ENCODE results near the gene RHBDD3. TPM values are rescaled to one million over a fixed set of nuclear protein-coding genes. Genes with fewer than 3 reads are reported as not detected.
A peak's percentile ranks its signal among the peaks of the same experiment; 100 is the strongest.

The RHBDD3 gene
- total RNA-seq, 1 experiment from 2014 or later, result 51.5 TPM

GRCh38 chr22:29306175-29306834 lies 38.5 kb upstream of the RHBDD3 start, which contains the start of gene GAS2L1:
GAS2L1 (plus strand) TSS chr22:29306650; CDS start chr22:29308106, 1,456 bp downstream.
- peak within 1 kb of the TSS; percentile 81 for H3K4me3 Mint-ChIP-seq (ENCODE audit: low read depth, unreplicated experiment)
- intact Hi-C loops (cut with micrococcal nuclease; ENCODE audit: unreplicated experiment), result no loop called here
- H3K9me3 Mint-ChIP-seq (ENCODE audit: low read depth, unreplicated experiment), result no peaks in the 10 kb centered on the region
- H3K4me1 Mint-ChIP-seq (ENCODE audit: low read depth, unreplicated experiment), result peaks cover 24% of the 10 kb centered on the region
- no TSS peak for BruUV-seq (replicated peaks)
- H3K36me3 Mint-ChIP-seq (ENCODE audit: insufficient read depth, unreplicated experiment), result peaks cover 59% of the 10 kb centered on the region
- DNase-seq, result peak; percentile 88
- CTCF ChIA-PET, result interaction anchor here (0.7 to 1.2 kb wide), 4 partner anchors 9 to 1200 kb away, joined by 3 to 6 read pairs (median 4); no protein-coding TSS in a partner anchor
- H3K27me3 Mint-ChIP-seq (ENCODE audit: unreplicated experiment), result no peaks in the 10 kb centered on the region
- peak; percentile 62 for TF ChIP-seq CTCF (IDR thresholded peaks at IDR 0.05; ENCODE audit: unreplicated experiment)
- H3K27ac Mint-ChIP-seq (ENCODE audit: unreplicated experiment), result peak within 1 kb of the TSS; percentile 76

- TF ChIP-seq CTCF (IDR thresholded peaks at IDR 0.05; ENCODE audit: unreplicated experiment), result no peak
- BruUV-seq (replicated peaks), result no TSS peak
- H3K27me3 Mint-ChIP-seq (ENCODE audit: unreplicated experiment), result no peaks in the 10 kb centered on the region
Measured at GRCh38 chr22:29305836-29306174, 38.0 kb upstream of the RHBDD3 start.

GRCh38 chr22:29302681-29303465 lies 35.1 kb upstream of the RHBDD3 start:
- Mint-ChIP-seq H3K36me3 (ENCODE audit: insufficient read depth, unreplicated experiment) (peaks cover 82% of the 10 kb centered on the region), H3K4me1 (ENCODE audit: low read depth, unreplicated experiment) (no peaks in the 10 kb centered on the region), H3K4me3 (ENCODE audit: low read depth, unreplicated experiment) (no peak overlapping the region), H3K27ac (ENCODE audit: unreplicated experiment) (no peak overlapping the region), H3K27me3 (ENCODE audit: unreplicated experiment) (no peaks in the 10 kb centered on the region), H3K9me3 (ENCODE audit: low read depth, unreplicated experiment) (no peaks in the 10 kb centered on the region)
- BruUV-seq (replicated peaks), result no TSS peak
- no peak for DNase-seq
- CTCF ChIA-PET, result interaction anchor here (0.6 kb wide), 1 partner anchor 880 kb away, joined by 3 read pairs; no protein-coding TSS in a partner anchor
- intact Hi-C loops (cut with micrococcal nuclease; ENCODE audit: unreplicated experiment), result no loop called here
- TF ChIP-seq CTCF (IDR thresholded peaks at IDR 0.05; ENCODE audit: unreplicated experiment), result no peak

More at GRCh38 chr22:29305836-29306174, 38.0 kb upstream of the RHBDD3 start:
- Mint-ChIP-seq H3K4me1 (ENCODE audit: low read depth, unreplicated experiment) (peaks cover 19% of the 10 kb centered on the region), H3K27ac (ENCODE audit: unreplicated experiment) (no peak overlapping the region), H3K9me3 (ENCODE audit: low read depth, unreplicated experiment) (no peaks in the 10 kb centered on the region), H3K4me3 (ENCODE audit: low read depth, unreplicated experiment) (peak overlapping the region; percentile 81), H3K36me3 (ENCODE audit: insufficient read depth, unreplicated experiment) (peaks cover 60% of the 10 kb centered on the region)
- no peak for DNase-seq
- CTCF ChIA-PET, result interaction anchor here (0.7 to 1.2 kb wide), 3 partner anchors 8 to 1200 kb away, joined by 3 to 6 read pairs (median 3); no protein-coding TSS in a partner anchor
- intact Hi-C loops (cut with micrococcal nuclease; ENCODE audit: unreplicated experiment), result no loop called here

- no peak for DNase-seq
- Mint-ChIP-seq H3K4me1 (ENCODE audit: low read depth, unreplicated experiment) (no peaks in the 10 kb centered on the region), H3K9me3 (ENCODE audit: low read depth, unreplicated experiment) (no peaks in the 10 kb centered on the region), H3K36me3 (ENCODE audit: insufficient read depth, unreplicated experiment) (peaks cover 82% of the 10 kb centered on the region), H3K27ac (ENCODE audit: unreplicated experiment) (no peak overlapping the region), H3K27me3 (ENCODE audit: unreplicated experiment) (no peaks in the 10 kb centered on the region), H3K4me3 (ENCODE audit: low read depth, unreplicated experiment) (no peak overlapping the region)
- no peak for TF ChIP-seq CTCF (IDR thresholded peaks at IDR 0.05; ENCODE audit: unreplicated experiment)
- BruUV-seq (replicated peaks), result no TSS peak
- intact Hi-C loops (cut with micrococcal nuclease; ENCODE audit: unreplicated experiment), result no loop called here
- CTCF ChIA-PET, result no interaction called here
Measured at GRCh38 chr22:29302402-29302680, 34.6 kb upstream of the RHBDD3 start.
